H7 (cell line): ENCODE results near the gene CLUH. TPM values are rescaled to one million over a fixed set of nuclear protein-coding genes. Genes with fewer than 3 reads are reported as not detected.
"Not testable (repeated sequence)": the region's sequence is repeated elsewhere in the genome, so short reads cannot be mapped to it uniquely, and the experiment has no call there.

Source experiments
- DNase-seq: peaks from one replicate; pipeline ENCODE4 v3.0.0; 2012
- H3K27me3 ChIP-seq: 2 replicates; pipeline ENCODE4 v1.6.0; 2011; ENCODE audit warnings: mild to moderate bottlenecking, low read length; ENCODE audit not compliant: control insufficient read depth, insufficient read depth
- H3K36me3 ChIP-seq: replicated peaks from 2 replicates; pipeline ENCODE4 v1.5.1; 2011; ENCODE audit warnings: low read length; ENCODE audit not compliant: control insufficient read depth, insufficient read depth
- H3K4me3 ChIP-seq: 2 replicates; pipeline ENCODE4 v1.5.1; 2011; ENCODE audit warnings: low read depth, mild to moderate bottlenecking, control low read depth, low read length, moderate library complexity; ENCODE audit not compliant: insufficient read depth
- total RNA-seq: library from RNA; depleted of rRNA; stranded (reverse); fragments of >200 nt; shearing (Covaris generic); gene quantifications from 2 replicates; pipeline ENCODE4 v1.2.3, GENCODE V29; 2014

CLUH gene
- total RNA-seq, 1 experiment from 2014 or later, result 148 TPM

GRCh38 chr17:2700491-2701141, 10.9 kb downstream of the CLUH start:
- DNase-seq, result peak; percentile 46
- Histone ChIP-seq H3K36me3 (peaks cover 9% of the 10 kb centered on the region), H3K4me3 (no peak overlapping the region), H3K27me3 (no peaks in the 10 kb centered on the region)

GRCh38 chr17:2700030-2700490, 11.5 kb downstream of the CLUH start:
- peak; percentile 53 for DNase-seq
- H3K27me3 ChIP-seq, result no peaks in the 10 kb centered on the region
- H3K36me3 ChIP-seq, result peaks cover 9% of the 10 kb centered on the region
- H3K4me3 ChIP-seq, result no peak overlapping the region

- H3K27me3 ChIP-seq, H3K36me3 ChIP-seq, H3K4me3 ChIP-seq: not testable (repeated sequence)
- DNase-seq, result peak; percentile 31
Observed at GRCh38 chr17:2699216-2699805, 12.3 kb downstream of the CLUH start.

GRCh38 chr17:2697611-2698162, 13.9 kb downstream of the CLUH start:
- Histone ChIP-seq H3K27me3 (no peaks in the 10 kb centered on the region), H3K36me3 (peaks cover 9% of the 10 kb centered on the region), H3K4me3 (no peak overlapping the region)
- DNase-seq, result peak; percentile 73

- Histone ChIP-seq H3K27me3 (no peaks in the 10 kb centered on the region), H3K4me3 (no peak overlapping the region), H3K36me3 (peaks cover 7% of the 10 kb centered on the region)
- peak; percentile 62 for DNase-seq
Observed at GRCh38 chr17:2695961-2696760, 15.4 kb downstream of the CLUH start.

- Histone ChIP-seq H3K4me3 (no peak overlapping the region), H3K27me3 (no peaks in the 10 kb centered on the region), H3K36me3 (peaks cover 7% of the 10 kb centered on the region)
- no peak for DNase-seq
Observed at GRCh38 chr17:2695243-2695960, 16.2 kb downstream of the CLUH start.

GRCh38 chr17:2694381-2695242, 17.0 kb downstream of the CLUH start:
- DNase-seq, result peak; percentile 57
- Histone ChIP-seq H3K4me3 (no peak overlapping the region), H3K27me3 (no peaks in the 10 kb centered on the region), H3K36me3 (peaks cover 5% of the 10 kb centered on the region)

GRCh38 chr17:2693561-2694380, 17.8 kb downstream of the CLUH start:
- Histone ChIP-seq H3K36me3 (peaks cover 3% of the 10 kb centered on the region), H3K27me3 (no peaks in the 10 kb centered on the region), H3K4me3 (no peak overlapping the region)
- peak; percentile 58 for DNase-seq

- Histone ChIP-seq H3K36me3 (peaks cover 3% of the 10 kb centered on the region), H3K4me3 (no peak overlapping the region), H3K27me3 (no peaks in the 10 kb centered on the region)
- DNase-seq, result no peak
Observed at GRCh38 chr17:2692781-2693135, 18.8 kb downstream of the CLUH start.

GRCh38 chr17:2691965-2692780, 19.4 kb downstream of the CLUH start:
- Histone ChIP-seq H3K27me3 (no peaks in the 10 kb centered on the region), H3K36me3 (peaks cover 3% of the 10 kb centered on the region), H3K4me3 (no peak overlapping the region)
- peak; percentile 62 for DNase-seq

- H3K36me3 ChIP-seq, result no peaks in the 10 kb centered on the region; the same call in 1 of the 2 replicates
- H3K27me3 ChIP-seq, result no peaks in the 10 kb centered on the region
- no peak overlapping the region for H3K4me3 ChIP-seq
- peak; percentile 67 for DNase-seq
Observed at GRCh38 chr17:2691069-2691871, 20.3 kb downstream of the CLUH start.
